ENCODE data around the gene HSPA4. TPM values are rescaled to one million over a fixed set of nuclear protein-coding genes. Genes with fewer than 3 reads are reported as not detected.

Gene HSPA4
- total and polyA plus RNA-seq, 2 of the 13 experiments (the other 11 are each of a cell fraction or from before 2014, with no cell fraction given) = 36.6 to 231 TPM

DNA sequence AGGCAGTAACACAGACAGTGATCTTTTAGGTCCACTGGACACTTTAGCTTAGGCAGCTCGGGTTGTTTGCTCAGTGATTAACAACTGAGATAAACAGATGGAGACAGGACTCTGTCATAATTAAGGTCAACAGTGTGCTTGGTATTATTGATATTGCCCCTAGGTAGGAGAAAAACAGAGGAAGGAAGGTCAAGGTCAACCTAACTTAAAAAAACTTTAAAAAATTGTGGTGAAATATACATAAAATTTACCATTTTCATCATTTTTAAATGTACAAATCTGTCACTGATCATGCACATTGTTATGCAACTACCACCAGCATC, 2.1 kb upstream of the HSPA4 start (continued):
- TF ChIP-seq, protein P1, sequence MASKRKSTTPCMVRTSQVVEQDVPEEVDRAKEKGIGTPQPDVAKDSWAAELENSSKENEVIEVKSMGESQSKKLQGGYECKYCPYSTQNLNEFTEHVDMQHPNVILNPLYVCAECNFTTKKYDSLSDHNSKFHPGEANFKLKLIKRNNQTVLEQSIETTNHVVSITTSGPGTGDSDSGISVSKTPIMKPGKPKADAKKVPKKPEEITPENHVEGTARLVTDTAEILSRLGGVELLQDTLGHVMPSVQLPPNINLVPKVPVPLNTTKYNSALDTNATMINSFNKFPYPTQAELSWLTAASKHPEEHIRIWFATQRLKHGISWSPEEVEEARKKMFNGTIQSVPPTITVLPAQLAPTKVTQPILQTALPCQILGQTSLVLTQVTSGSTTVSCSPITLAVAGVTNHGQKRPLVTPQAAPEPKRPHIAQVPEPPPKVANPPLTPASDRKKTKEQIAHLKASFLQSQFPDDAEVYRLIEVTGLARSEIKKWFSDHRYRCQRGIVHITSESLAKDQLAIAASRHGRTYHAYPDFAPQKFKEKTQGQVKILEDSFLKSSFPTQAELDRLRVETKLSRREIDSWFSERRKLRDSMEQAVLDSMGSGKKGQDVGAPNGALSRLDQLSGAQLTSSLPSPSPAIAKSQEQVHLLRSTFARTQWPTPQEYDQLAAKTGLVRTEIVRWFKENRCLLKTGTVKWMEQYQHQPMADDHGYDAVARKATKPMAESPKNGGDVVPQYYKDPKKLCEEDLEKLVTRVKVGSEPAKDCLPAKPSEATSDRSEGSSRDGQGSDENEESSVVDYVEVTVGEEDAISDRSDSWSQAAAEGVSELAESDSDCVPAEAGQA (IDR thresholded peaks at IDR 0.05; ENCODE audit: low read depth) = no peak
- TF ChIP-seq, protein P1 (CRISPR knock-in tag; IDR thresholded peaks at IDR 0.05; ENCODE audit: borderline replicate concordance) = peak; percentile 40; the same call in 1 of the 2 replicates
- TF ChIP-seq SOX6 (IDR thresholded peaks at IDR 0.05) = no peak
- peak; percentile 88 for TF ChIP-seq SOX6 (CRISPR knock-in tag; IDR thresholded peaks at IDR 0.05)
- TF ChIP-seq ZNF556 (CRISPR knock-in tag; IDR thresholded peaks at IDR 0.05; ENCODE audit: borderline replicate concordance) = no peak
- peak; percentile 81; the same call in 1 of the 2 replicates for TF ChIP-seq NFIC (IDR thresholded peaks at IDR 0.05; ENCODE audit: low read length)
- no peak for TF ChIP-seq ZNF570 (CRISPR knock-in tag; IDR thresholded peaks at IDR 0.05; ENCODE audit: borderline replicate concordance)
- peak; percentile 71; the same call in 1 of the 2 replicates for TF ChIP-seq ZNF331 (CRISPR knock-in tag; IDR thresholded peaks at IDR 0.05)
- 0 out of 2 replicates have a peak, but pooled peaks have one; percentile 75 for TF ChIP-seq SMYD3 (CRISPR knock-in tag; IDR thresholded peaks at IDR 0.05)
- peak; percentile 11; the same call in 1 of the 2 replicates for TF ChIP-seq LCORL (IDR thresholded peaks at IDR 0.05)
- peak; percentile 79 for TF ChIP-seq LCORL (CRISPR knock-in tag; IDR thresholded peaks at IDR 0.05)
- TF ChIP-seq BHLHE40 (IDR thresholded peaks at IDR 0.05; ENCODE audit: low read length) = no peak
- TF ChIP-seq CCDC6 (CRISPR knock-in tag; IDR thresholded peaks at IDR 0.05) = no peak
- TF ChIP-seq SMARCE1 (IDR thresholded peaks at IDR 0.05; ENCODE audit: borderline replicate concordance) = no peak
- TF ChIP-seq CHD2 (IDR thresholded peaks at IDR 0.05; ENCODE audit: low read depth, low read length) = no peak
- peak; percentile 45; the same call in 1 of the 2 replicates for TF ChIP-seq RXRA (CRISPR knock-in tag; IDR thresholded peaks at IDR 0.05)
- TF ChIP-seq KDM1A (CRISPR knock-in tag; IDR thresholded peaks at IDR 0.05) = no peak
- no peak for TF ChIP-seq MYC (CRISPR knock-in tag; IDR thresholded peaks at IDR 0.05; ENCODE audit: borderline replicate concordance)
- TF ChIP-seq ZNF337 (CRISPR knock-in tag; IDR thresholded peaks at IDR 0.05; ENCODE audit: borderline replicate concordance, low read depth) = no peak
- TF ChIP-seq CEBPG (CRISPR knock-in tag; IDR thresholded peaks at IDR 0.05) = peak; percentile 69
- TF ChIP-seq FOSL2 (CRISPR knock-in tag; IDR thresholded peaks at IDR 0.05) = peak; percentile 76
- TF ChIP-seq MAZ (IDR thresholded peaks at IDR 0.05; ENCODE audit: borderline replicate concordance, low read depth, low read length) = no peak
- TF ChIP-seq MAZ (CRISPR knock-in tag; IDR thresholded peaks at IDR 0.05; ENCODE audit: low read depth) = 0 out of 2 replicates have a peak, but pooled peaks have one; percentile 36
- TF ChIP-seq, protein P2, sequence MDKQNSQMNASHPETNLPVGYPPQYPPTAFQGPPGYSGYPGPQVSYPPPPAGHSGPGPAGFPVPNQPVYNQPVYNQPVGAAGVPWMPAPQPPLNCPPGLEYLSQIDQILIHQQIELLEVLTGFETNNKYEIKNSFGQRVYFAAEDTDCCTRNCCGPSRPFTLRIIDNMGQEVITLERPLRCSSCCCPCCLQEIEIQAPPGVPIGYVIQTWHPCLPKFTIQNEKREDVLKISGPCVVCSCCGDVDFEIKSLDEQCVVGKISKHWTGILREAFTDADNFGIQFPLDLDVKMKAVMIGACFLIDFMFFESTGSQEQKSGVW (CRISPR knock-in tag; IDR thresholded peaks at IDR 0.05; ENCODE audit: borderline replicate concordance) = no peak
- peak; percentile 50; the same call in 1 of the 2 replicates for TF ChIP-seq MXD4 (CRISPR knock-in tag; IDR thresholded peaks at IDR 0.05)
- TF ChIP-seq, protein P3, sequence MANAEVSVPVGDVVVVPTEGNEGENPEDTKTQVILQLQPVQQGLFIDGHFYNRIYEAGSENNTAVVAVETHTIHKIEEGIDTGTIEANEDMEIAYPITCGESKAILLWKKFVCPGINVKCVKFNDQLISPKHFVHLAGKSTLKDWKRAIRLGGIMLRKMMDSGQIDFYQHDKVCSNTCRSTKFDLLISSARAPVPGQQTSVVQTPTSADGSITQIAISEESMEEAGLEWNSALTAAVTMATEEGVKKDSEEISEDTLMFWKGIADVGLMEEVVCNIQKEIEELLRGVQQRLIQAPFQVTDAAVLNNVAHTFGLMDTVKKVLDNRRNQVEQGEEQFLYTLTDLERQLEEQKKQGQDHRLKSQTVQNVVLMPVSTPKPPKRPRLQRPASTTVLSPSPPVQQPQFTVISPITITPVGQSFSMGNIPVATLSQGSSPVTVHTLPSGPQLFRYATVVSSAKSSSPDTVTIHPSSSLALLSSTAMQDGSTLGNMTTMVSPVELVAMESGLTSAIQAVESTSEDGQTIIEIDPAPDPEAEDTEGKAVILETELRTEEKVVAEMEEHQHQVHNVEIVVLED (CRISPR knock-in tag; IDR thresholded peaks at IDR 0.05; ENCODE audit: borderline replicate concordance) = no peak
